Measurements from ENCODE around the gene CAPN13. TPM values are rescaled to one million over a fixed set of nuclear protein-coding genes. Genes with fewer than 3 reads are reported as not detected.

CAPN13 gene
- total and polyA plus RNA-seq, 7 donors: 0.06 to 0.14 TPM; not detected in 5

DNA sequence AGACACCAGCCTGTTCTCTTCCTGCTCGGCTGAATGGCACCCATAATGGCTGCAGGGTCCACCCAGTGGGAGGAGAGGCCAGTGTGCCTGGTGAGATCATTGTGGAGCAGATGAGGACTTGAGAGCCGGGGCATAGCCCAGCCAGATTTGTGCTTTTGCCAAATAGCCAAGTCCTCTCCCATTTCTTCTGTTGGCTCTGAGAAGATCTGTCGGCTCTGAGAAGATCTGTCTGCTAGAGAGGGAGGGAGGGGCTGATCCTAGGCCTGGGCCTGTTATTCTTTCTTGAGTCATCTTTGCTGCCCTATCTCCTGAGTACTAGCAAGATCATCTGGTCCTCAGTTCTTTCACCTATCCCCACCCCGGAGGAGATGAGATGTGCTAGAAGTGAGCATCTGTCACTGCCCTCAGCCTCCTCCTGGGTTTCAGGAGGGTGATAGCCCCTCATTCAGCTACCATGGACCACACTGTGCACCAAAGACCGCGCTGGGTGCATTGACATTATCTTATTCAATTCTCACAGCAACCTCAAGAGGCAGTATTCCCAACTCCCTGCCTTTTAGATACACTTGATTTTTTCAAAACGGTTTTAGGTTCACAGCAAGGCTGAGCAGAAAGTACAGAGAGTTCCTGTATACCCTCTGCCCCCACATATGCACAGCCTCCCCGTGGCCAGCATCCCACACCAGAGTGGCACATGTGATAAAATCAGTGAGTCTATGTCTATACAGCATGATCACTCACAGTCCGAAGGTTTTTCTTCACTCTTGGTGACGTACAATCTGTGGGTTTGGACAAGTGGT is 98.6 kb downstream of the CAPN13 start:
- Histone ChIP-seq H3K9me3 (no peaks in the 10 kb centered on the region), H3K4me3 (no peak overlapping the region), H3K27ac (no peak overlapping the region), H3K4me1 (no peaks in the 10 kb centered on the region), H3K36me3 (ENCODE audit: insufficient read depth in 1 of 2, low read depth in 1 of 2) (no peaks in the 10 kb centered on the region), H3K27me3 (ENCODE audit: insufficient read depth in 3 of 3, low read length in 2 of 3) (no peaks in the 10 kb centered on the region)
- TF ChIP-seq, protein P1, sequence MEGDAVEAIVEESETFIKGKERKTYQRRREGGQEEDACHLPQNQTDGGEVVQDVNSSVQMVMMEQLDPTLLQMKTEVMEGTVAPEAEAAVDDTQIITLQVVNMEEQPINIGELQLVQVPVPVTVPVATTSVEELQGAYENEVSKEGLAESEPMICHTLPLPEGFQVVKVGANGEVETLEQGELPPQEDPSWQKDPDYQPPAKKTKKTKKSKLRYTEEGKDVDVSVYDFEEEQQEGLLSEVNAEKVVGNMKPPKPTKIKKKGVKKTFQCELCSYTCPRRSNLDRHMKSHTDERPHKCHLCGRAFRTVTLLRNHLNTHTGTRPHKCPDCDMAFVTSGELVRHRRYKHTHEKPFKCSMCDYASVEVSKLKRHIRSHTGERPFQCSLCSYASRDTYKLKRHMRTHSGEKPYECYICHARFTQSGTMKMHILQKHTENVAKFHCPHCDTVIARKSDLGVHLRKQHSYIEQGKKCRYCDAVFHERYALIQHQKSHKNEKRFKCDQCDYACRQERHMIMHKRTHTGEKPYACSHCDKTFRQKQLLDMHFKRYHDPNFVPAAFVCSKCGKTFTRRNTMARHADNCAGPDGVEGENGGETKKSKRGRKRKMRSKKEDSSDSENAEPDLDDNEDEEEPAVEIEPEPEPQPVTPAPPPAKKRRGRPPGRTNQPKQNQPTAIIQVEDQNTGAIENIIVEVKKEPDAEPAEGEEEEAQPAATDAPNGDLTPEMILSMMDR (IDR thresholded peaks at IDR 0.05): peak; percentile 38
- ATAC-seq (no peak), DNase-seq (no peak)
- intact Hi-C loops (cut with DNase I): loop anchor here (5.0 to 10.0 kb wide), 2 partner anchors 264 to 541 kb away; partner anchors contain the start of gene LCLAT1 (in 2 of the 2)
- WGBS, 3 donors: 52 to 62% (median 56%) methylated on average over 10 of the region's 10 CpGs

DNA sequence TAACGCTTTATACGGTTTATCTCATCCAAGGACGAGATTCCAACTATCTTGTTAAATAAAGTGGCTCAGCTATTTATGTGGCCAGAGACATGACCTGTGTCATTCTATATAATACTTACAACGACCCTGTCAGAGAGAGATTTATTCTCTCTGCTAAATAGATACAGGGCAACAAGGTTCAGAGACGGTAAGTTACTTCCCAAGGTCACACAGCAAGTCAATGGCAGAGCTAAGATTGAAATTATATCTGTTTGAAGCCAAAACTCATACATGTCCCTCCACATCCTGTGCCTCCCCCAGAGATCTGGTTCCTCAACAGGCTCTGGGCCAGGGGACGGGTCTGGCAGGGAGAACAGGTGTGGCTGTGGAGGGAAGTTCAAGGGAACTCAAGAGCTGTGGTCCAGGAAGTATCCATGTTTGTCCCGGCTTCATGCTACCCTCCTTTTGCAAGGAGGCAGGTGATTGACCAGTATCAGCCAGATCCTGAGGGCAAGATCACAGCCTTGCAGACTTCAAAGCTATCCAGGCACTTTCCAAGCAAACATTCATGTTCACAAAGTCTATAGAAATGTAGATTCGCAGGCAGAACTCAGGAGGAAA is 99.8 kb downstream of the CAPN13 start:
- Histone ChIP-seq H3K27ac (no peak overlapping the region), H3K4me3 (no peak overlapping the region), H3K4me1 (no peaks in the 10 kb centered on the region), H3K9me3 (peaks cover 3% of the 10 kb centered on the region), H3K36me3 (ENCODE audit: insufficient read depth in 1 of 2, low read depth in 1 of 2) (no peaks in the 10 kb centered on the region), H3K27me3 (ENCODE audit: insufficient read depth in 3 of 3, low read length in 2 of 3) (no peaks in the 10 kb centered on the region)
- DNase-seq (no peak), ATAC-seq (no peak)
- 37 to 53% (median 51%) methylated on average over 8 of the region's 8 CpGs for WGBS, 3 donors
- TF ChIP-seq, protein P1 (IDR thresholded peaks at IDR 0.05): no peak
- intact Hi-C loops (cut with DNase I): loop anchor here (1.0 to 10.0 kb wide), 5 partner anchors 263 to 543 kb away; partner anchors contain the start of gene LCLAT1 (in 2 of the 2)

DNA sequence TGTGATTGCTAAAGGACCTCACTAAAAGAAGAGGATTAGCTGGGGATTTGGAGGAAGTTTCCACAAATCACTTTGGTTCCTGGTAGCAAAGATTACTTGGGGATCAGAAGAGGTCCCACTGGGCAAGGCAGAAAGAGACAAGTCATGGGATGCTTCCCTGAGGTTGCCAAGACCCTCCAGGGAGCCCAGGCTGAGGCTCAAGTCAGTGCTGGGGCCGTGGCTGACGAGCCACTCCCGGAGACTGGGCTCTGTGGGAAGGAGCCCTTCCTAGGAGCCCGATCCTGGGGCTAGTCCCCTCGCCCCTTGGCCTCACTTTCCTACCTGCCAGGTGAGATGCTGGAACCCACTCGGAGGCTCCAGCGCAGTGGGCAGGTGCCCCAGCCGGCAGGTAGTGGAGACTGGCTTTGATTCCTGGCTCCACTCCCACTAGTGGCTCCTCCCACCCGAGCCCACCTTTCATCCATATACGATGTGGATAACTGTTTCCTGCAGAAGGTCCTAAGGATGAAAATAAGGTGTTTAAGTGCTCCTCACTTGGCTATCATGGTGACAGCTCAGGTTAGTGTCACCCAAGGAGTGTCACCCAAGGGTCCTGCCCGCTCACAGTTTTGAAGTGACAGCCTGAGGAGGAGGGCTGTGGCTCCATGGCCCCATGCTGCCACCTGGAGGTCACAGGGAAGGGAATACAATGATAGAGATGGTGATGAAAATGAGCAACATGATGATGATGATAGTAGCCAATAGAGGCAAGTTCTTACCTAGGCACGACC is 100.5 kb downstream of the CAPN13 start:
- Histone ChIP-seq H3K36me3 (ENCODE audit: insufficient read depth in 1 of 2, low read depth in 1 of 2) (no peaks in the 10 kb centered on the region), H3K27me3 (ENCODE audit: insufficient read depth in 3 of 3, low read length in 2 of 3) (no peaks in the 10 kb centered on the region), H3K4me1 (no peaks in the 10 kb centered on the region), H3K27ac (no peak overlapping the region), H3K9me3 (peaks cover 8% of the 10 kb centered on the region), H3K4me3 (no peak overlapping the region)
- TF ChIP-seq, protein P1 (IDR thresholded peaks at IDR 0.05): peak; percentile 83
- ATAC-seq (peak; percentile 59 to 90 (median 73)), DNase-seq (peak; percentile 73 to 88)
- 48 to 56% (median 54%) methylated on average over 12 of the region's 12 CpGs for WGBS, 3 donors
- intact Hi-C loops (cut with DNase I): loop anchor here (1.0 to 10.0 kb wide), 5 partner anchors 262 to 542 kb away; partner anchors contain the start of gene LCLAT1 (in 2 of the 2)

DNA sequence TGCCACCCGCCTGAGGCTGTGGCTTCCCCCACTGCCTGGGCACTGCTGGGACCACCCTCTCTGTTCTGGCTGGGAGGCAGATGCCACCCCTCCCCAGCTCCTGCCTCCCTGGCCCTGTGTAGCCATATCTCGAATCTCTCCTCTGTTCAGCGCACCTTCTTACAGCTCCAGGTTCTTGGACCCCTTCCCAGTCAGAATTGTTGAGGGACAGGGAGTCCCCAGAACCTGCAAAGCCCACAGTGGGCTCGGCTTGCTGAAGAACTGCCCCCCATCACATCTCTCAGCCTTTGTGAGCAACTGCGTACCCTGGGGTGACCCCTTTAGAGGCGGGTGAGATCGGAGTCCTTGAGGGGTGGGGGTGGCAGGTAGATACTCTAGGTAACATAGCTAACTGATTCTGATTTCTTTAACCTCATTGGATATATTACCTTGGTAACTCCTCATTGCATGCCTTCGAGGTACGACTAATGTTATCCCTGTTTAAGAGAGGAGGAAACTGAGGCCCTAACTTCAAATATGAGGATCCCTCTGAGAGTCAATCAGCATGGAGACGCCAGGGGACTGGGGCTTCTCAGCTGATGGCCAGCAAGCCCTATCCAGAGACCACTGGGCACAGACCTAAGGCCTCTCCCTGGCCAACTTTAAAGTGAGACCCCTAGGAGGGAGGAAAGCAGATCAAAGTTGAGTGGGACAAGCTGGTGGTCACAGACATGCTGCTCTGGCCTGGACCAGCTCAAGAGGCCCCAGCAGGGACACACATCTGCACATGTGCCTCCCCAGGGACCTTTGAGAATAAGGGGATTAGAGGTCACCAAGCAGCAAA is 101.3 kb downstream of the CAPN13 start:
- Histone ChIP-seq H3K27ac (no peak overlapping the region), H3K4me1 (no peaks in the 10 kb centered on the region), H3K27me3 (ENCODE audit: insufficient read depth in 3 of 3, low read length in 2 of 3) (no peaks in the 10 kb centered on the region), H3K36me3 (ENCODE audit: insufficient read depth in 1 of 2, low read depth in 1 of 2) (no peaks in the 10 kb centered on the region), H3K9me3 (peaks cover 8% of the 10 kb centered on the region), H3K4me3 (no peak overlapping the region)
- no peak for ATAC-seq
- WGBS, 3 donors: 94 to 95% (median 95%) methylated on average over 10 of the region's 10 CpGs
- no peak for DNase-seq
- intact Hi-C loops (cut with DNase I): loop anchor here (2.0 to 10.0 kb wide), 4 partner anchors 261 to 541 kb away; partner anchors contain the start of gene LCLAT1 (in 2 of the 2)
- TF ChIP-seq, protein P1 (IDR thresholded peaks at IDR 0.05): no peak
